ENCODE results near the gene GOLGA8A. TPM values are rescaled to one million over a fixed set of nuclear protein-coding genes. Genes with fewer than 3 reads are reported as not detected.

Gene GOLGA8A
- total RNA-seq, 1 donor from 2014 or later: 50.2 TPM

- FAIRE-seq: no peak
- no peak for TF ChIP-seq EZH2 (IDR thresholded peaks at IDR 0.05; ENCODE audit: insufficient read depth, low read length)
- no peak for TF ChIP-seq CTCF (IDR thresholded peaks at IDR 0.05; ENCODE audit: insufficient read depth, low read depth, low read length)
- no peaks in the 10 kb centered on the region for H4K20me1 ChIP-seq (ENCODE audit: insufficient read depth, low read length)
- H3K4me2 ChIP-seq (ENCODE audit: low read length): no peak overlapping the region
- DNase-seq (ENCODE audit: low read depth): no peak
- Mint-ChIP-seq H3K36me3 (ENCODE audit: low read depth, unreplicated experiment) (no peaks in the 10 kb centered on the region), H3K9me3 (ENCODE audit: unreplicated experiment) (no peaks in the 10 kb centered on the region), H3K4me3 (ENCODE audit: unreplicated experiment) (no peak overlapping the region), H3K27me3 (ENCODE audit: low read depth, unreplicated experiment) (peaks cover 9% of the 10 kb centered on the region), H3K27ac (ENCODE audit: unreplicated experiment) (no peak overlapping the region), H3K4me1 (ENCODE audit: low read depth, unreplicated experiment) (peaks cover 7% of the 10 kb centered on the region)
- no peak overlapping the region for H3K4me3 ChIP-seq (ENCODE audit: insufficient read depth, low read depth, low read length)
- no peaks in the 10 kb centered on the region for H3K4me1 ChIP-seq (ENCODE audit: insufficient read depth, low read length)
- H3K27me3 ChIP-seq (ENCODE audit: insufficient read depth, low read length): peaks cover 10% of the 10 kb centered on the region
- H3K79me2 ChIP-seq (ENCODE audit: insufficient read depth, low read length): no peaks in the 10 kb centered on the region
- H3K27ac ChIP-seq (ENCODE audit: low read depth, low read length): no peak overlapping the region
- no peaks in the 10 kb centered on the region for H3K36me3 ChIP-seq (ENCODE audit: insufficient read depth, low read length)
- H3K9me3 ChIP-seq (ENCODE audit: insufficient read depth, low read depth, low read length): no peaks in the 10 kb centered on the region
- H2AFZ ChIP-seq (ENCODE audit: low read depth, low read length): no peak overlapping the region
- H3K9ac ChIP-seq (ENCODE audit: low read length): no peak overlapping the region
Observed at GRCh38 chr15:34470091-34470490, 32.5 kb upstream of the GOLGA8A start.

GRCh38 chr15:34461730-34462129 lies 24.1 kb upstream of the GOLGA8A start:
- peaks cover 4% of the 10 kb centered on the region for H3K27me3 ChIP-seq (ENCODE audit: insufficient read depth, low read length)
- Mint-ChIP-seq H3K27me3 (ENCODE audit: low read depth, unreplicated experiment) (peaks cover 13% of the 10 kb centered on the region), H3K4me3 (ENCODE audit: unreplicated experiment) (no peak overlapping the region), H3K36me3 (ENCODE audit: low read depth, unreplicated experiment) (no peaks in the 10 kb centered on the region), H3K27ac (ENCODE audit: unreplicated experiment) (no peak overlapping the region), H3K4me1 (ENCODE audit: low read depth, unreplicated experiment) (no peaks in the 10 kb centered on the region), H3K9me3 (ENCODE audit: unreplicated experiment) (no peaks in the 10 kb centered on the region)
- H3K4me1 ChIP-seq (ENCODE audit: insufficient read depth, low read length): no peaks in the 10 kb centered on the region
- DNase-seq (ENCODE audit: low read depth) (no peak), FAIRE-seq (no peak)
- no peak overlapping the region for H3K4me3 ChIP-seq (ENCODE audit: insufficient read depth, low read depth, low read length)
- H3K9me3 ChIP-seq (ENCODE audit: insufficient read depth, low read depth, low read length): no peaks in the 10 kb centered on the region
- no peak overlapping the region for H3K4me2 ChIP-seq (ENCODE audit: low read length)
- H3K9ac ChIP-seq (ENCODE audit: low read length): no peak overlapping the region
- no peaks in the 10 kb centered on the region for H3K79me2 ChIP-seq (ENCODE audit: insufficient read depth, low read length)
- no peak overlapping the region for H3K27ac ChIP-seq (ENCODE audit: low read depth, low read length)
- no peaks in the 10 kb centered on the region for H3K36me3 ChIP-seq (ENCODE audit: insufficient read depth, low read length)
- no peaks in the 10 kb centered on the region for H4K20me1 ChIP-seq (ENCODE audit: insufficient read depth, low read length)
- no peak overlapping the region for H2AFZ ChIP-seq (ENCODE audit: low read depth, low read length)
- TF ChIP-seq CTCF (IDR thresholded peaks at IDR 0.05; ENCODE audit: insufficient read depth, low read depth, low read length) (no peak), EZH2 (IDR thresholded peaks at IDR 0.05; ENCODE audit: insufficient read depth, low read length) (no peak)

GRCh38 chr15:34460451-34460850 lies 22.8 kb upstream of the GOLGA8A start:
- Mint-ChIP-seq H3K9me3 (ENCODE audit: unreplicated experiment) (no peaks in the 10 kb centered on the region), H3K27ac (ENCODE audit: unreplicated experiment) (no peak overlapping the region), H3K27me3 (ENCODE audit: low read depth, unreplicated experiment) (peaks cover 8% of the 10 kb centered on the region), H3K4me1 (ENCODE audit: low read depth, unreplicated experiment) (no peaks in the 10 kb centered on the region), H3K4me3 (ENCODE audit: unreplicated experiment) (no peak overlapping the region), H3K36me3 (ENCODE audit: low read depth, unreplicated experiment) (no peaks in the 10 kb centered on the region)
- Histone ChIP-seq H3K79me2 (ENCODE audit: insufficient read depth, low read length) (no peaks in the 10 kb centered on the region), H2AFZ (ENCODE audit: low read depth, low read length) (no peak overlapping the region), H3K27me3 (ENCODE audit: insufficient read depth, low read length) (peaks cover 4% of the 10 kb centered on the region), H3K4me3 (ENCODE audit: insufficient read depth, low read depth, low read length) (no peak overlapping the region), H4K20me1 (ENCODE audit: insufficient read depth, low read length) (no peaks in the 10 kb centered on the region), H3K4me1 (ENCODE audit: insufficient read depth, low read length) (no peaks in the 10 kb centered on the region), H3K36me3 (ENCODE audit: insufficient read depth, low read length) (no peaks in the 10 kb centered on the region), H3K9me3 (ENCODE audit: insufficient read depth, low read depth, low read length) (no peaks in the 10 kb centered on the region), H3K9ac (ENCODE audit: low read length) (no peak overlapping the region), H3K27ac (ENCODE audit: low read depth, low read length) (no peak overlapping the region), H3K4me2 (ENCODE audit: low read length) (no peak overlapping the region)
- TF ChIP-seq EZH2 (IDR thresholded peaks at IDR 0.05; ENCODE audit: insufficient read depth, low read length) (no peak), CTCF (IDR thresholded peaks at IDR 0.05; ENCODE audit: insufficient read depth, low read depth, low read length) (no peak)
- DNase-seq (ENCODE audit: low read depth) (no peak), FAIRE-seq (no peak)
